Stimulated activated naive CD8-positive, alpha-beta T cell treated with anti-CD3 and anti-CD28 coated beads, Interleukin-15, Interleukin-2, amounts not matched to agents 100 U/mL and 50 U/mL, for 24 hours (primary cell): Measurements from ENCODE around the gene SCN4B.

ENCODE experiments used
- ATAC-seq: fragments of 150-1000 bp; cut with Tn5 transposase; one replicate; pipeline ENCODE4 v1.10.0; 2021
- DNase-seq: peaks from one replicate; pipeline ENCODE4 v3.0.0; 2021

The SCN4B gene

GRCh38 chr11:118174006-118174567 lies 21.5 kb upstream of the SCN4B start:
- no peak for DNase-seq
- no peak for ATAC-seq

DNA sequence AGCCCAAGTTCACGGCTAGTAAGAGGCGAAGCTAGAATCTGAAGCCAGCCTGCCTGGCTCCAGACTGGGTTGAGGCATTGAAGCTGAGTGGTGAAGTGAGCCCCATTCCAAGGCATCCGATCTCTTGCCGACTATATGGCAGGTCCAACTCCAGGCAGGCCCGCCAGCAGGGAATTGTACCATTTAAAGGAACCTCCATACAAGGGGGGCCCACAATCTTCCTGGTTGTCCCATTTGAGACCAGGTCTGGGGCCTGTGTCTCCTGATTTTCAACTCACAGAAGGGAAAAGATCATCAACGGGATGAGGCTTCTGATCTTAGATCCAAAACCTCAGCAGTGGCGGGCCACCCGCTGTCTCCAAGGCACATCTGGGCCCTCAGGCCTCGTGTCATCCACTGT lies 19.7 kb upstream of the SCN4B start:
- no peak for DNase-seq
- ATAC-seq = no peak

GRCh38 chr11:118171269-118172062 lies 18.8 kb upstream of the SCN4B start:
- DNase-seq (peak; percentile 81), ATAC-seq (peak; percentile 78)

GRCh38 chr11:118170882-118171268 lies 18.3 kb upstream of the SCN4B start:
- DNase-seq (no peak), ATAC-seq (no peak)

DNA sequence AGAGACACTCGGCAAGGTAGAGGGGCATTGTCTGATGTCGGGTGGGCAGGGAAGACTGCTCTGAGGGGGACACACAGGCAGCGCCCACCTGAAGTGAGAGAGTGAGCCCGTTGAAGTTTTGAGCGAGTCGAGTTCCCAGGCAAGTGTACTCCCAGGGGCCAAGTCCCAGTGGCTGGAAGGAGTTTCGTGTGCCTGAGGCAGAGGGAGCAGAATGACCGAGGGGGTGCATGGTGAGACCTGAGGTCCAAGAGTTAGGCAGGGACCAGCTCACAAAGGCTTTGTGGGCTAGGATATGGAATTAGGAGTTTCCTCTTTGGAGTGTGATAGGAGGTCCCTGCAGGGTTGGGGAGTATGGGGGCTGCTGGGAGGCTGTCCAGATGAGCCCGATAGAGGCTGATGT lies 17.6 kb upstream of the SCN4B start:
- DNase-seq (no peak), ATAC-seq (no peak)

DNA sequence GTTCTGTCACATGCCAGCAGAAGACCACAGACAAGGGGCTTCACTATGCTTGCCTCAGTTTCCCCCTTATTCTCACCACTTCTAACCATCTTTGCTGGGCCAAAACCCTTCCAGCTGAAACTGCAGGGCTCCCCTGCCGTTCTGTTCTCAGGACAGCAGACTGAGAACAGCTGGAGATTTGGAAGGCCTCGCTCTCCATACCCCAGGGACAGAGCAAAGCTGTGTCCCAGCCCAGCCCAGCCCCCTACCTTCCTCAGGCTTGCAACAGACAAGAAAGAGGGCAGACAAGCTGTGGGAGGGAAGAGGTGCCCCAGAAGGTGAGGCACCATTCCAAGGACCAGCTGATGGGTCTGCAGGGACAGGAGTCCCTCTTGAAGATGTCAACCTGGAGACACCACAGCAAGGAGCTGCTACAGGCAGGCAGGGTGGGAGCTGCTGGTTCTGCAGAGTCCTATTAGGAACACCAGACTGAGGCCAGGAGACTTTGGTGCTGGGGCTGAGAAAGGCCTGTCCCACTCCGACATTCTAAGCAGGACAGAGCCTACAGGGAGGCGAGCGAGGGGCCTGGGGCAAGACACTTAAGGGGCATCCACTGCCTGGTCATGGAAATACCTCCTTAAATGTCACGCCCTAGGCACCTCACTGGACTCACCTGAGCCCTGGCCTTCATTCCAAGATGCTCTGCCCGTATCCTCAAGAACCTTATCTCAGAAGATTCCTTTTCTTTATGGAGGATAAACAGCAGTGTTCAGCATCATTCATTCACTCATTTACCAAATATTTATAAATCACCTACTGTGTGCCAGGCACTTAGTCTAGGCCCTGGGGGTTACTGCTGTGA lies 16.9 kb upstream of the SCN4B start:
- DNase-seq (no peak), ATAC-seq (no peak)

- DNase-seq = no peak
- no peak for ATAC-seq
These were observed 16.1 kb upstream of the SCN4B start for GRCh38 chr11:118168751-118169150.

- ATAC-seq = no peak
These were observed 15.7 kb upstream of the SCN4B start for GRCh38 chr11:118168316-118168715.

DNA sequence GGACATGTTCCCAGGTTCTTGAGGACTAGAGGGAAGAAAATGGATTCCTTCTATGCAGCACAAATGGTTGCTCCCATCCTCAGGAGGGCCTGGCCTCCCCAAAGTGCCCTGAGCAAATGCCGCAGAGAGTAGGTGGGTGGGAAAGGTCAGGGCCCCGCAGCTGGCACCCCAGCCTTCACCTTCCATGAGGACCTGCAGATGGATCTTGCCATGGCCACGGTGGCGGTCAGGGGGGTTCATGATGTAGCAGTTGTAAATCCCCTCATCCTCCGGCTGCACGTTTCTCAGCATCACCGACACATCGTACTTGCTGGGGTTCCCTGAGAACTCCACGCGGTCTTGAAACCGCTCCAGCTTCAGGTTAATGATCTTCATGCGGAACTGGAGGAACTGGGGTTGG lies 15.3 kb upstream of the SCN4B start:
- ATAC-seq = no peak

More at GRCh38 chr11:118168316-118168715, 15.7 kb upstream of the SCN4B start:
- no peak for DNase-seq

GRCh38 chr11:118167253-118167652 lies 14.6 kb upstream of the SCN4B start:
- DNase-seq = no peak
- ATAC-seq = no peak

More for the DNA sequence above, 15.3 kb upstream of the SCN4B start:
- no peak for DNase-seq

DNA sequence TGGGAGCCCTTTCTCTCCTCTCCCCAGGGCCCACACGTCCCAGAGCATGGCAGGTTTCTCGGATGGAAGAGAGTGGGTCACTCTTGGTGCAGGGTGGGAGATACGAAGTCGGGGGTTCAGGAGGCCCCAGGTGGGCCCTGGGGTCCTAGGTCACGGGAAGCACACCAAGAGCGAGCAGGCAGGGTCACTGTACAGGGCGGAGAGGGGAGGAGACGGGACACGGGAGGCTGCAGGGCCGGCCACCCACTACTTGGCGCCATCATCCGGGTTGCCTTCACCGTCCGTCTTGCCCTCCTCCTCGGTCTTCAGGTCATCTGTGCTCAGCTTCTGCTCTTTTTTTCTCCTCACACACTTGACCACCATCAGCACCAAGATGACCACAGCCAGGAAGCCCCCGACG lies 14.0 kb upstream of the SCN4B start:
- DNase-seq = no peak

GRCh38 chr11:118164885-118165284 lies 12.3 kb upstream of the SCN4B start:
- no peak for ATAC-seq
- no peak for DNase-seq

More for the DNA sequence above, 14.0 kb upstream of the SCN4B start:
- no peak for ATAC-seq

GRCh38 chr11:118163494-118163893 lies 10.9 kb upstream of the SCN4B start:
- DNase-seq (no peak), ATAC-seq (no peak)

- no peak for DNase-seq
- ATAC-seq = no peak
These were observed 10.2 kb upstream of the SCN4B start for GRCh38 chr11:118162846-118163245.

DNA sequence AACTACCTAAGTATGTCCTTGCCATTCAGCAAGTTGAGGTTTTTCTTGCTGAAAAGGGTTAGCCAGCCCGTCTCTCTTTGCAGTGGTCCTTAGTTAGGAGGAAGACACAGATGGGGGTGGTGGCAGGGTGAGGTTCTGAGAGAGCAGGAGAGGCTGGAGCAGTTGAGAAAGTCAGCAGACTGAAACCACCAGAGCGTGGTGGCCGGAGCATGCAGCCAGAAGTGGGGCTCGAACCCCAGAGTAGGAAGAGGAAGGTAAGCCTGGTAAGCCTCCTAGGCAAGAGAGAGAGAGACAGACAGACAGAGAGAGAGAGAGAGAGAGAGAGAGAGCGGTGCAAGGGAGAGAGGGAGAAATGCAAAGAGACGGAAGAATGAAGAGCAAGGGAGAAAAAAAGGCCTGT lies 9.2 kb upstream of the SCN4B start:
- ATAC-seq = no peak
- DNase-seq = no peak

- DNase-seq = no peak
- ATAC-seq = no peak
These were observed 4.7 kb upstream of the SCN4B start for GRCh38 chr11:118157186-118157895.

DNA sequence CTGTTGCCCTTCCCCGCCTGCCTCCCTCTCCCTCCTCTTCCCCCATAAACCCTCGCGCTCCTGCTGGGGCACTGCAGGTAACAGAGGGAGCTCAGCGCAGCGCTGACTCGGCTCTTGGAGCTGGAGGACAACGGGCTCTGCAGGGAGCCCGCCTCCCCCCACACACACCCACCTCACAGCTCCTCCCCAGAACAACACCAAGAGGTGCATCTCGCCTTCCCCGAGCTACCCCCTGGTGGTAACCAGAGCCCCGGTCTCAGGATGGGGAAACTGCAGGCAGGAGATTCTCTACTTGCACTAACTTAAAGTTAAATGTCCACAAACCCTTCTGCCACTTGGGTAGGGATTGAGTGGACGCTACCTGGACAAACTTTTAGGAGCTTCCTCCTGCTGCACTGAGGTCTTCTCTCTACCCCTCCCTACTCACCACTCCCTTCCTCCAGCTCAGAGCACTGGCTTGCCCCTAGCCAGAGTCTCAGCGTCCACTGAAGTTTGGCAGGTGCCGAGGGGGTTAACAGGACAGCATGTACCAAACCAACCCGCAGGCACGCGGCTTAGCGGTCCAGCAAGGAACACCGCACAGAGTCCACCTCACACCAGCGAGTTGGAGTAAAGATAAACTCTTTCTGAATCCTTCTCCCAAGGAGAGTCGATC lies 4.0 kb upstream of the SCN4B start:
- DNase-seq (peak; percentile 24), ATAC-seq (peak; percentile 33)

GRCh38 chr11:118155776-118156530 lies 3.3 kb upstream of the SCN4B start:
- ATAC-seq = no peak
- no peak for DNase-seq

- DNase-seq (no peak), ATAC-seq (no peak)
These were observed 2.0 kb upstream of the SCN4B start for GRCh38 chr11:118154641-118155040.

DNA sequence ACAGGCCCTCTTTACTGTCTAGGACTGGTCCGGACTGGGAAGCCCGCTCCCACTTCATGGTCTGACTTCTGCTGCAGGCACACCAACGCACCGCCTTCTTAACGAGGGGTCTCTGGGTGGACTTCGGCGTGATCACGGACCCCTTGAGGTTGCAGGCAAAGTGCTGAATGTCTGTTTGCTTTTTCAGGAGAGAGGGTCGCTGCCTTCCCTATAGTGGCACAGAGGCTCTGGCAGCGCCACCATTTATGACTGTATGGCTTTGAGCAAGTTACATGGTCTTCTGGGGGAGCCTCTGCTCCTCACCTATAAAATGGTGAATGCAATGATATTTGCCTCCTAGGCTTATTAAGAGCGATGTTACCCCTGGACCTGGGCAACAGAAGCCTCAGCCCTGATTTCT lies 1.4 kb upstream of the SCN4B start:
- DNase-seq (no peak), ATAC-seq (no peak)

DNA sequence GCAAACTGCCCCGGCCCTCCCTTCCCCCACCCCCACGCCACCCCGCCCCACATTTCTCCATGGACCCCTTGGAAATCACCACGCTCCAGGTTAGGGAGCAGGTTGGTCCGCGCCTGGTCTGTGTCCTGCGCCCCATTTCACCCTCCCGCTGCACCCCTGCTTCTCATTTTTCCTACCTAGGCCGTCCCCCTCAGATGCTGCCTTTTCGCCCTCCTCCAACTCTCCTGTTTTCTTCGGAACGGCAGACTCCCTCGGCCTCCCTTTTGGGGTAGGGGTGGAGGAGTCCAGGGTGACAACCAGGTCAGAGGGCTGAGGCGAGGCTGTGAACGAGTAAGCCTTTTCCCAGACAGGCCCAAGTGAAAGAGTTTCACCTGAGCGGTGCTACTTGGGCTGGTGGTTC lies 893 bp upstream of the SCN4B start:
- ATAC-seq (no peak), DNase-seq (no peak)
